ENCODE results near the gene MAP3K6. TPM values are rescaled to one million over a fixed set of nuclear protein-coding genes. Genes with fewer than 3 reads are reported as not detected.

MAP3K6 gene
- total RNA-seq, 2 donors from 2014 or later: 78.6 to 85.6 TPM

GRCh38 chr1:27399251-27400025 is 32.7 kb upstream of the MAP3K6 start:
- peaks cover 20 to 41% of the 10 kb centered on the region in 2 donors for H3K4me1 ChIP-seq (ENCODE audit: control insufficient read depth in 1 of 2, low read depth in 2 of 2)
- no peak for TF ChIP-seq CTCF (IDR thresholded peaks at IDR 0.05)
- no peak overlapping the region for H3K27ac ChIP-seq
- no peaks in the 10 kb centered on the region for H3K36me3 ChIP-seq
- ATAC-seq (ENCODE audit: insufficient number of reproducible peaks, low FRiP score, low read depth) (no peak), DNase-seq (ENCODE audit: low spot score) (no peak)
- H3K27me3 ChIP-seq (replicated peaks; ENCODE audit: insufficient read depth): no peaks in the 10 kb centered on the region
- H3K9me3 ChIP-seq: no peaks in the 10 kb centered on the region
- no peak overlapping the region for H3K4me3 ChIP-seq

DNA sequence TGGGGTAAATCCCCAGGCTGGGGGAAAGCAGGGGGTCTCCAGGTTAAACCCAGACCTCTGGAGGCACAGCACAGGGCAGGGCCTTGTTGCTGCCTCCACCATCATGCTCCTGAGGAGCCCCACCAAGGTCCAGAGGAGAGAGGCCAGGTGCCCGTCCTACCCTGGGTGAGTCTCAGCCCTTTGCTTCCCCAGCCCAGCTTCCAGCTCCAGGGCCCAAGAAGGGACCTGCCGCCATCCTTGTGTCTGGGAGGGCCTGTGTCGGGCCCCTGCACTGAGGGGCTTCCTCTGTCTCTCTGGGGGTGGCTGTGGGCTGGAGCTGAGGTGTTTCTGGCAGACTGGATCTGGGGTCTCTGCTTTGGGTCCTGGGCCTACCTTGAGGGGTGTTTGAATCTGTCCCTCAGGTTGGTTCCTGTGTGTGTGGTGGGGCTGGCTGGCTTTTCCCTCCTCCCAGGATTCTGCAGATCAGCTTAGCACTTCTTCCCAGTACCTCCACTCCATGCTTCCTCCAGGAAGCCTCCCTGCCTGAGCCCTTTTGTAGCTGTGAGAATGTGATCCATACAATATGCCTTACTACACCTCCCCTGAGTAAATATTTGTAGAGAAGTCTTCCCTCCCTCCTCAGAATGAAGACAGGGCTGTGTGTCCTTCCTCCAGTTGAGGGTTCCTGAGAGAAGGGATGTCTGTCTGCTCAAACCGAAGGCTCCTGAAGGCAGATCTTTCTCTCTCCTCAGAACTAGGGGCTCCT is 31.8 kb upstream of the MAP3K6 start:
- no peaks in the 10 kb centered on the region for H3K36me3 ChIP-seq
- no peaks in the 10 kb centered on the region for H3K27me3 ChIP-seq (replicated peaks; ENCODE audit: insufficient read depth)
- DNase-seq (ENCODE audit: low spot score): no peak
- H3K4me1 ChIP-seq (ENCODE audit: control insufficient read depth in 1 of 2, low read depth in 2 of 2): peaks cover 14 to 32% of the 10 kb centered on the region in 2 donors
- H3K9me3 ChIP-seq: no peaks in the 10 kb centered on the region
- no peak overlapping the region for H3K27ac ChIP-seq
- no peak overlapping the region for H3K4me3 ChIP-seq
- ATAC-seq (ENCODE audit: insufficient number of reproducible peaks, low FRiP score, low read depth): no peak
- TF ChIP-seq CTCF (IDR thresholded peaks at IDR 0.05): no peak

DNA sequence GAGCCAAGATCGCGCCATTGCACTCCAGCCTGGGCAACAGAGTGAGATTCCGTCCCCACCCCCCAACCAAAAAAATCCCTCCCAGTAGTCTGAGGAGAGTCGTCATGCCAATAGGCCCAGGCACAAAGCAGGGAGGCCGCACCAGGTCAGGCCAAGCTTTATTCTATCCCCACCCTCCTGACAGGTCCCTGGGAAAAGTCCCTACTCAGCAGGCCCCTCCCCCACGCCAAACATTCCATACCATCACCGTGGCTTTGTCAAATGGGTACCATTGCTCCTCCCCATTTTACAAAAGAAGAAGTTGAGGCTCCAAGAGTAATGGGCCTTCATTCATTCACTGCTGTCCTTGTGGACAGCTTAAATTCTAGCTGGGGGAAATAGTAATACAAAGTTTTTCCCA is 31.0 kb upstream of the MAP3K6 start:
- Histone ChIP-seq H3K4me1 (ENCODE audit: control insufficient read depth in 1 of 2, low read depth in 2 of 2) (peaks cover 6 to 26% of the 10 kb centered on the region in 2 donors), H3K27me3 (replicated peaks; ENCODE audit: insufficient read depth) (no peaks in the 10 kb centered on the region), H3K4me3 (no peak overlapping the region), H3K27ac (no peak overlapping the region), H3K9me3 (no peaks in the 10 kb centered on the region), H3K36me3 (no peaks in the 10 kb centered on the region)
- no peak for TF ChIP-seq CTCF (IDR thresholded peaks at IDR 0.05)
- DNase-seq (ENCODE audit: low spot score) (no peak), ATAC-seq (ENCODE audit: insufficient number of reproducible peaks, low FRiP score, low read depth) (no peak)

- H3K27me3 ChIP-seq (replicated peaks; ENCODE audit: insufficient read depth): no peaks in the 10 kb centered on the region
- no peaks in the 10 kb centered on the region for H3K36me3 ChIP-seq
- DNase-seq (ENCODE audit: low spot score) (no peak), ATAC-seq (ENCODE audit: insufficient number of reproducible peaks, low FRiP score, low read depth) (no peak)
- no peak overlapping the region for H3K27ac ChIP-seq
- peaks cover 2 to 24% of the 10 kb centered on the region in 2 donors for H3K4me1 ChIP-seq (ENCODE audit: control insufficient read depth in 1 of 2, low read depth in 2 of 2)
- no peak for TF ChIP-seq CTCF (IDR thresholded peaks at IDR 0.05)
- no peaks in the 10 kb centered on the region for H3K9me3 ChIP-seq
- H3K4me3 ChIP-seq: no peak overlapping the region
Observed at GRCh38 chr1:27397110-27397509, 30.3 kb upstream of the MAP3K6 start.

- Histone ChIP-seq H3K36me3 (no peaks in the 10 kb centered on the region), H3K27ac (no peak overlapping the region), H3K27me3 (replicated peaks; ENCODE audit: insufficient read depth) (no peaks in the 10 kb centered on the region), H3K9me3 (no peaks in the 10 kb centered on the region), H3K4me3 (no peak overlapping the region), H3K4me1 (ENCODE audit: control insufficient read depth in 1 of 2, low read depth in 2 of 2) (peaks cover 11 to 25% of the 10 kb centered on the region in 2 donors)
- TF ChIP-seq CTCF (IDR thresholded peaks at IDR 0.05): peak; percentile 95
- DNase-seq (ENCODE audit: low spot score) (no peak), ATAC-seq (ENCODE audit: insufficient number of reproducible peaks, low FRiP score, low read depth) (no peak)
Observed at GRCh38 chr1:27395441-27396195, 28.9 kb upstream of the MAP3K6 start.
